BJ (cell line): ENCODE measurements around the gene GPR171. TPM values are rescaled to one million over a fixed set of nuclear protein-coding genes. Genes with fewer than 3 reads are reported as not detected.

Experiments
- CTCF ChIA-PET: fragments of 350-600 bp; formaldehyde crosslinking; extraction: SDS; loops from one replicate; lab custom pipeline; 2021; ENCODE audit warnings: antibody characterized with exemption, inconsistent platforms; lab: Yijun Ruan, JAX
- POLR2A ChIA-PET: fragments of 300-600 bp; sonication (Branson Sonifier 250); formaldehyde crosslinking; extraction: SDS; loops from one replicate; lab custom pipeline; 2021; ENCODE audit warnings: antibody characterized with exemption; lab: Charles Lee
- DNase-seq: peaks from one replicate; pipeline ENCODE4 v3.0.0-alpha.2; 2011; ENCODE audit warnings: low read depth
- H3K27me3 ChIP-seq: 2 replicates; pipeline ENCODE4 v1.6.0; 2011; ENCODE audit warnings: low read length; ENCODE audit not compliant: control insufficient read depth, insufficient read depth
- H3K36me3 ChIP-seq: 2 replicates; pipeline ENCODE4 v1.5.1; 2011; ENCODE audit warnings: low read length; ENCODE audit not compliant: control insufficient read depth, insufficient read depth
- H3K4me3 ChIP-seq: 2 replicates; pipeline ENCODE4 v1.5.1; 2011; ENCODE audit warnings: low read depth, mild to moderate bottlenecking, control low read depth, low read length
- polyA plus RNA-seq: library from polyadenylated mRNA; depleted of rRNA; stranded (reverse); fragments of >200 nt; gene quantifications from 2 replicates; pipeline ENCODE4 v1.2.3, GENCODE V29; 2011; rRNA removed
- small RNA-seq: library from RNA; depleted of rRNA; stranded (forward); fragments of <200 nt; gene quantifications from one replicate; pipeline ENCODE3, GENCODE V24; 2012; ENCODE audit warnings: low replicate concordance, low read depth; ENCODE audit not compliant: insufficient read length
- TF ChIP-seq, protein P1 (sequence below): IDR thresholded peaks from 2 replicates; pipeline ENCODE4 v1.5.1; 2011; ENCODE audit warnings: low read depth, mild to moderate bottlenecking, control low read depth, inconsistent platforms, low read length, moderate library complexity; ENCODE audit not compliant: insufficient read depth

GPR171 gene
- polyA plus RNA-seq, 1 experiment = not detected

DNA sequence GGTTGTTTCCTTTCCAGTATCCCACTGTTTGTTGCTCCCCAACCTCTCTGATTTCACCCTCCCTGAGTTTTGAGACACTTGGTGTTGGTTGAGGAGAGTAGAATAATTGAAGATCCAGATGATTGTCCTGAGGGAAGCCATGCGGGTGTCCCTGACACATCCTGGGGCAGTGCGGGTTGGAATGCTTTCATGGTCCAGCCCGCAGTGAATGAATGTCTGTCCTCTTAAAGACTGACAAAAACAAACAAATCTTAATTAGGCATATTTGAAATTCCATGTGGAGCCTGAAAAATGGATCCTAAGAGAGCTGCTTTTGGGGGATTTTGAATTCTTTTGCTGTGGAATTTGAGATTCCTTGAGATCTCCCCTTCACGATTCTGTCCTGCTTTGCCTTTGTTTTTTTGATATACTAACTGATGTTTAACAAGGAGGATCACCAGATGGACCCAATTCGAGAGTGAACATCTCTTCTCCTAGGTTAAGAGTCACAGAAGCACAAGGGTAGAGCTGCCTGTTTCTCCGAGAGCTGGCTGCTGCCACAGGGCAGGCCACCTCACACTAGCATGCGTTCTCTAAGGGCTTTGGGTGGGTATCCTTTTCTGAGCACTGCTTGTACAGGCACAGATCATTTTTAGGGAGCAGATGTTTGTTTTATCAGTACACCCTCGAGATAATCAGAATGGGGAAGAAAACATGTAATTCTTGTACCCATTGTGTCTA lies 47.4 kb downstream of the GPR171 start:
- POLR2A ChIA-PET = no interaction called here
- H3K27me3 ChIP-seq = no peaks in the 10 kb centered on the region
- TF ChIP-seq, protein P1, sequence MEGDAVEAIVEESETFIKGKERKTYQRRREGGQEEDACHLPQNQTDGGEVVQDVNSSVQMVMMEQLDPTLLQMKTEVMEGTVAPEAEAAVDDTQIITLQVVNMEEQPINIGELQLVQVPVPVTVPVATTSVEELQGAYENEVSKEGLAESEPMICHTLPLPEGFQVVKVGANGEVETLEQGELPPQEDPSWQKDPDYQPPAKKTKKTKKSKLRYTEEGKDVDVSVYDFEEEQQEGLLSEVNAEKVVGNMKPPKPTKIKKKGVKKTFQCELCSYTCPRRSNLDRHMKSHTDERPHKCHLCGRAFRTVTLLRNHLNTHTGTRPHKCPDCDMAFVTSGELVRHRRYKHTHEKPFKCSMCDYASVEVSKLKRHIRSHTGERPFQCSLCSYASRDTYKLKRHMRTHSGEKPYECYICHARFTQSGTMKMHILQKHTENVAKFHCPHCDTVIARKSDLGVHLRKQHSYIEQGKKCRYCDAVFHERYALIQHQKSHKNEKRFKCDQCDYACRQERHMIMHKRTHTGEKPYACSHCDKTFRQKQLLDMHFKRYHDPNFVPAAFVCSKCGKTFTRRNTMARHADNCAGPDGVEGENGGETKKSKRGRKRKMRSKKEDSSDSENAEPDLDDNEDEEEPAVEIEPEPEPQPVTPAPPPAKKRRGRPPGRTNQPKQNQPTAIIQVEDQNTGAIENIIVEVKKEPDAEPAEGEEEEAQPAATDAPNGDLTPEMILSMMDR = no peak
- no peaks in the 10 kb centered on the region for H3K36me3 ChIP-seq
- CTCF ChIA-PET = interaction anchor here (0.6 to 2.4 kb wide), 10 partner anchors 10 to 184 kb away, joined by 3 to 12 read pairs (median 4); no protein-coding TSS in a partner anchor
- DNase-seq = no peak
- H3K4me3 ChIP-seq = no peak overlapping the region

DNA sequence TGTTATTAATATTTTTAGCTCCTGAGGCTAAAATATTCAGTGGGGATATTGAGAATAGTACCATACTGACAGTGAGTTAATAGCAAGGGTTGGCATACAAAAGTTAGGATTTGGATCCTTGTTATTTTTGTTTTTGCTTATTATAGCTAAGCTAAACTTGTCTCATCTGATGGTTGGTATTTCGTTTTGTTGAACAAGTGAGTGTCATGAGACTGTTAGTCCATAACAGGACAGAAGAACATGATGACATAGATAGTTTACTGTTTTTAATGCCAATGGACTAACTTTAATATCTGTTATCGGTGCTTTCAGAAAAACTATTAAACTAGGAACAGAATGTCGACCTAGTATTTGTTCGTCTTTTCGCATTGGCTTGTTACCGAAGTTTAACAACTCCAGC lies 48.5 kb downstream of the GPR171 start:
- Histone ChIP-seq H3K4me3 (no peak overlapping the region), H3K36me3 (no peaks in the 10 kb centered on the region), H3K27me3 (no peaks in the 10 kb centered on the region)
- no peak for DNase-seq
- POLR2A ChIA-PET = no interaction called here
- CTCF ChIA-PET = no interaction called here
- TF ChIP-seq, protein P1 = no peak

DNA sequence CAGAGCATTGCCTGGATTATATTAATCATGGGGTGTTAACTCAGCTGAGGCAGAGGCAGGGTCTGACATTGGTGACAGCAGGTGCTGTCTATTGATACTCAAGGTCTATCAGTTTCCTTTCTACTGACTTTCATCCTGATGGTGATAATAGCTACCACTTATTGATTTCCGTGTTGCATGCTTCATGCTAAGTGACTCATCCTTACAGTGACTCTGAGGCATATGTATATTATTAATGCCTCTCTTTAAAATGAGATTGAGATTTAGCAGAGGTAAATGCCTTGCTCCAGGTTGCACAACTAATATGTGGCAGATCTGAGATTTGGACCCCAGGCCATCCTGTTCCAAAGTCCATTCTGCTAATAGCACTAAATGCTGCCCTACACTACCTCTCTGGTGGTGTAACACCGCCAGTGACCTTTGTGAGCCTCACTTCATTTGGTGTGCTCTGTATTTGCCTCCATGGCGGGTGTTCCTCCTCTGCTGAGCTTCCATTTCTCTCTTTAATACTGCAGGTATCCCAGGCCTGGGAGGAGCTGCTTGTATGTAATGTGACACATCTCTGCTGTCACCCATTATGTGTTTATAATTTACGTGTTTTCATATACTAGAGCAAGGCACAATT lies 50.4 kb downstream of the GPR171 start:
- no peak for DNase-seq
- H3K4me3 ChIP-seq = no peak overlapping the region
- no peaks in the 10 kb centered on the region for H3K36me3 ChIP-seq
- TF ChIP-seq, protein P1 = no peak
- ChIA-PET CTCF (interaction anchor here (1.9 kb wide), 1 partner anchor 15 kb away, joined by 8 read pairs; no protein-coding TSS in a partner anchor), POLR2A (no interaction called here)
- H3K27me3 ChIP-seq = no peaks in the 10 kb centered on the region; the same call in 1 of the 2 replicates

Small RNA genes lying within 50 kb of the gene (small RNA-seq; reads per million reads assigned to genes)
- gene RNA5SP145 = not detected

Other genes with a start within 250 kb of the GPR171 start
- not detected in 2 replicates for gene CLRN1, start 230.5 kb downstream of the GPR171 start, polyA plus RNA-seq
- 0.06 and 0.28 TPM in 2 replicates for gene MED12L, start 117.6 kb downstream of the GPR171 start, polyA plus RNA-seq
- gene P2RY14, start 75.3 kb upstream of the GPR171 start, polyA plus RNA-seq = not detected in 2 replicates
- not detected in 2 replicates for gene GPR87, start 113.6 kb upstream of the GPR171 start, polyA plus RNA-seq
- gene P2RY13, start 126.3 kb upstream of the GPR171 start, polyA plus RNA-seq = not detected in 2 replicates
- not detected in 2 replicates for gene P2RY12, start 181.5 kb upstream of the GPR171 start, polyA plus RNA-seq